ENCODE measurements around the gene SRP72.

Gene SRP72

GRCh38 chr4:56448301-56448700 lies 19.1 kb upstream of the SRP72 start:
- TF ChIP-seq CTCF (IDR thresholded peaks at IDR 0.05): no peak

- no peak for TF ChIP-seq CTCF (IDR thresholded peaks at IDR 0.05)
These were observed 17.1 kb upstream of the SRP72 start for GRCh38 chr4:56450342-56450741.

- no peak for TF ChIP-seq CTCF (IDR thresholded peaks at IDR 0.05)
These were observed 7.3 kb upstream of the SRP72 start for GRCh38 chr4:56460085-56460484.

- TF ChIP-seq CTCF (IDR thresholded peaks at IDR 0.05): no peak
These were observed 5.3 kb upstream of the SRP72 start for GRCh38 chr4:56462157-56462556.

GRCh38 chr4:56463711-56464110 lies 3.7 kb upstream of the SRP72 start:
- TF ChIP-seq CTCF (IDR thresholded peaks at IDR 0.05): no peak

- no peak for TF ChIP-seq CTCF (IDR thresholded peaks at IDR 0.05)
These were observed 2.8 kb upstream of the SRP72 start for GRCh38 chr4:56464581-56464980.

GRCh38 chr4:56465599-56466295 lies 1.7 kb upstream of the SRP72 start:
- no peak for TF ChIP-seq CTCF (IDR thresholded peaks at IDR 0.05)

GRCh38 chr4:56466910-56467283 lies 520 bp upstream of the SRP72 start:
- no peak for TF ChIP-seq CTCF (IDR thresholded peaks at IDR 0.05)
